ENCODE measurements around the gene CENPW. TPM values are rescaled to one million over a fixed set of nuclear protein-coding genes. Genes with fewer than 3 reads are reported as not detected.

The CENPW gene
- total and polyA plus RNA-seq, 12 donors: 1.1 to 11.5 (median 5.4) TPM; not detected in 1

GRCh38 chr6:126372626-126373025 is 32.7 kb downstream of the CENPW start:
- TF ChIP-seq POLR2A (IDR thresholded peaks at IDR 0.05): no peak
- no peaks in the 10 kb centered on the region for H3K27me3 ChIP-seq
- no peaks in the 10 kb centered on the region for H3K9me3 ChIP-seq (replicated peaks in 1 of 3)
- no peak overlapping the region for H3K27ac ChIP-seq
- H3K4me1 ChIP-seq (replicated peaks in 1 of 2): no peaks in the 10 kb centered on the region
- no peaks in the 10 kb centered on the region for H3K36me3 ChIP-seq (replicated peaks in 1 of 2)
- 91 to 97% (median 95%) methylated on average over 2 of the region's 2 CpGs for WGBS, 4 donors
- DNase-seq: no peak
- intact Hi-C loops (cut with DNase I): no loop called here
- no peak overlapping the region for H3K4me3 ChIP-seq

GRCh38 chr6:126373344-126373743 is 33.4 kb downstream of the CENPW start:
- intact Hi-C loops (cut with DNase I): no loop called here
- TF ChIP-seq POLR2A (IDR thresholded peaks at IDR 0.05) (no peak), CTCF (IDR thresholded peaks at IDR 0.05) (no peak)

GRCh38 chr6:126374372-126374771 is 34.5 kb downstream of the CENPW start:
- Histone ChIP-seq H3K4me1 (replicated peaks in 1 of 2) (no peaks in the 10 kb centered on the region), H3K36me3 (replicated peaks in 1 of 2) (no peaks in the 10 kb centered on the region), H3K9me3 (replicated peaks in 1 of 3) (no peaks in the 10 kb centered on the region), H3K27ac (no peak overlapping the region), H3K27me3 (no peaks in the 10 kb centered on the region), H3K4me3 (no peak overlapping the region)
- 73 to 100% (median 97%) methylated on average over 1 of the region's 1 CpG for WGBS, 4 donors
- no peak for DNase-seq
- intact Hi-C loops (cut with DNase I): no loop called here
- TF ChIP-seq POLR2A (IDR thresholded peaks at IDR 0.05): no peak
- no peak for TF ChIP-seq CTCF (IDR thresholded peaks at IDR 0.05)

More at GRCh38 chr6:126373344-126373743, 33.4 kb downstream of the CENPW start:
- H3K36me3 ChIP-seq (replicated peaks in 1 of 2): no peaks in the 10 kb centered on the region
- DNase-seq: no peak
- no peaks in the 10 kb centered on the region for H3K27me3 ChIP-seq
- H3K27ac ChIP-seq: no peak overlapping the region
- H3K4me3 ChIP-seq: no peak overlapping the region
- H3K9me3 ChIP-seq (replicated peaks in 1 of 3): no peaks in the 10 kb centered on the region
- WGBS, 4 donors: 94 to 97% (median 95%) methylated on average over 4 of the region's 4 CpGs
- H3K4me1 ChIP-seq (replicated peaks in 1 of 2): no peaks in the 10 kb centered on the region

- Histone ChIP-seq H3K27me3 (no peaks in the 10 kb centered on the region), H3K27ac (no peak overlapping the region), H3K36me3 (replicated peaks in 1 of 2) (no peaks in the 10 kb centered on the region), H3K4me3 (no peak overlapping the region), H3K4me1 (replicated peaks in 1 of 2) (no peaks in the 10 kb centered on the region), H3K9me3 (replicated peaks in 1 of 3) (no peaks in the 10 kb centered on the region)
- intact Hi-C loops (cut with DNase I): no loop called here
- no peak for DNase-seq
- WGBS, 4 donors: 94 to 100% (median 97%) methylated on average over 2 of the region's 2 CpGs
- TF ChIP-seq POLR2A (IDR thresholded peaks at IDR 0.05) (no peak), CTCF (IDR thresholded peaks at IDR 0.05) (no peak)
Measured at GRCh38 chr6:126376682-126377081, 36.8 kb downstream of the CENPW start.

DNA sequence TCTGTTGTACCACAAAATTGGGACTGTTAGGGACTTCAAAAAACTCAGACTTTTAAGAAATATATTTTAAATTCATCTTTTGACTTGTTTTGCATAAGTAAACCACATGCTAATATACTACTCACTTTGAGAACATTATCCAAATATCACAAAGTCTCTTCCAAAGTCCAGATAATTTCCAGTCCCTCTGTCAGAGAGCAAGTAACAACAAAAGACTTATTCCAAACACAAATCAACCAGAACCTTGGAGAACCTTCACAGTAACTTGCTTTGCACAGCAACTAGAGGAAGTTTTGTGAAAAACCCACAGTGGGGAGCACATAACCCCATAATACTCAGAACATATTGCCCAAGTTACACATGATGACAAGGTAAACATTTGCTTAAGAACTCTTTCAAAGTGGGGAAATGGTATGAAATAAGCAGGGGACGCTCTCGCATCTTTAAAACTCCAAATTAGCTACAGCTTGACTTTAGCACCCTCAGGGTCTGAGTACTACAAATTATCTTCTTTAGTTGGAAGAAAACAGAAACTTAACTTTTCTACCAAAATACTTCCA is 37.8 kb downstream of the CENPW start:
- WGBS, 4 donors: 92 to 98% (median 96%) methylated on average over 2 of the region's 2 CpGs
- TF ChIP-seq POLR2A (IDR thresholded peaks at IDR 0.05) (no peak), CTCF (IDR thresholded peaks at IDR 0.05) (no peak)
- H3K4me3 ChIP-seq: no peak overlapping the region
- no peak overlapping the region for H3K27ac ChIP-seq
- no peaks in the 10 kb centered on the region for H3K27me3 ChIP-seq
- H3K9me3 ChIP-seq (replicated peaks in 1 of 3): no peaks in the 10 kb centered on the region
- H3K4me1 ChIP-seq (replicated peaks in 1 of 2): no peaks in the 10 kb centered on the region
- intact Hi-C loops (cut with DNase I): no loop called here
- DNase-seq: no peak
- H3K36me3 ChIP-seq (replicated peaks in 1 of 2): no peaks in the 10 kb centered on the region

Measured in adrenal gland (tissue), 12 donors.